GM18498 (cell line): Measurements from ENCODE around the gene ODC1.
"Not testable (repeated sequence)": the region's sequence is repeated elsewhere in the genome, so short reads cannot be mapped to it uniquely, and the experiment has no call there.

Experiments
- ATAC-seq: cut with Tn5 transposase; IDR thresholded peaks from one replicate; pipeline ENCODE4 v1.9.1; 2021; ENCODE audit warnings: mild to moderate bottlenecking, moderate library complexity; ENCODE audit not compliant: unreplicated experiment

ODC1 gene

GRCh38 chr2:10478916-10479315 lies 30.8 kb upstream of the ODC1 start:
- ATAC-seq, result no peak

DNA sequence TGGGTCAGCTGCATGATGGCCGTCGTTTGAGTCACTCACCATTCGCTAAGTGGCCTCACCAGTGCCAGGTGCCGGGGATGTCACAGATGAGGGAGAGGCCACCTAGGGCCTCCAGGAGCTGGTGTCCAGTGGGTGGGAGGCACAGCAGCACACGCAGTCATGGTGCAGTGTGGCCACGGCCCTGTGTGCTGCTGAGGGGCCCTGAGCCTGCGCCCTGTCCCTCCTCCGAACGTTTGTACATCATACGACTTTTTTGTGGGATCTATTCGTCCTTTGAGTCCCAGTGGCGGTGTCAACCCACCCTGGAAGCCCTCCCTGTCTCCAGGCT lies 30.1 kb upstream of the ODC1 start:
- no peak for ATAC-seq

DNA sequence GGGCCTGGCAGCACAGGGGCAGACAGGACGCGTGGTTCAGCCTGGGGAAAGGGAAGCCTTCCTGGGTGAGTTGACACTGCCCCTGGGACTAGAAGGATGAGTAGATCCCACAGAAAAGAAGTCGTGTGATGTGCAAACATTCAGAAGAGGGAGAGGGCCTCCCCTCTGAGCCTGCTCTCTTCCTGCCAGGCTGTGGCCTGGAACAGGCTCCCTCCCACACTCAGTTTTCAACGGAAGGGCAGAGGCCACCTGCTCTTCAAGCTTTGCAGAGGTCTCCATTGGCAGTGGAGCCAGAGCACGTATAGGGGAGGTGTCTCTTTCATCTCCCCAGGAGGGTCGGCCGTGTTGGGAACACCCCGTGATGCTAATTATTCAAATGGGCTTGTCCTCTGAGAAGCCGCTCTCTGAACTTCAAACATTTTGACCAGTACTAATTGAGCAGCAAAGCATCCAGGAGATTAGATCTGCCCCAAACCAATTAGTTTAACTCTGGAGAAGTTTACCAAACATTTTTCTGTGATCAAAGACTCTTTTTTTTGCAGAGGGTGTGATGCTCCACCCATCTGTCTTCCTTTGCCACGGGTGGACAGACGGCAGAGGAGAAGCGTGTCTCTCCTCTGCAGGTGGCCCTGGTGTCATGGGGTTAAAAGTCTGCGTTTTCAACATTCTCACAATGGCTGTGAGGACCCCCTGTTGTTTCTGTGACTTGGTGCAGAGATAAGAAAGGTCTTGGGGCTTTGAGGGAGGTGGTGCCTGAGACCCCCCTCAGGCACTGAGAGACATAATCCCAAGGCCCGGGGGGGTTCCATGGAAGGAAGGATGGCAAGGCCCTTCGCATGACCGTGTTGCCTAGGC lies 29.5 kb upstream of the ODC1 start:
- no peak for ATAC-seq

DNA sequence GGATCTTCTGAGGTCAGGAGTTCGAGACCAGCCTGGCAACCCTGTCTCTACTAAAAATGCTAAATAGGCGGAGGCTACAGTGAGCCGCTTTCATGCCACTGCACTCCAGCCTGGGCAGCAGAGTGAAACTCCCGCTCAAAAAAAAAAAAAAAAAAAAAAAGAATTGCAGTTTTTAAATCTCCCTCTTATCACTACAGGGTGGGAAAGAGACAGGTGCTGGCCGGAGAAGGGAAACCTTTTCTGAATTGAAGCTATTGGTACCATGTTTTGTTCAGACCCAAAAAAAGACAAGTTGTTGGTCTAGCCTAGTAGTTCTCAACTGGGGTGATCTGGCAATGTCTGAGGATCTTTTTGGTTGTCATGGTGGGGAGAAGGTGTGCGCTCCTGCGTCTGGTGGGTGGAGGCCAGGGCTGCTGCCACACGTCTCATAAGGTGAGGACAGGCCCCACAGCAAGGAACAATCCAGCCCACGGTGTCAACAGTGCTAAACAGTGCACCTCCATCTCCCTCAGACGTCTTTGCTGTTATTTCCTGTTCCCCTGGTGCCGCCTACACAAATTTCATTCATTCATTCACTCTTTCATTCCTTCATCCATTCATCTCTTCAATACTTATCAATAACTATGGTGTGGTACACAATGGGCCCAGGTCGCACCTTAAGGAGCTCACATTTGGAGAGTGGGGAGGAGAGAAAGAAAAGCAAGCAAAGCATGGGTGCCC lies 28.8 kb upstream of the ODC1 start:
- ATAC-seq, result no peak

GRCh38 chr2:10475811-10476660 lies 27.9 kb upstream of the ODC1 start:
- no peak for ATAC-seq

DNA sequence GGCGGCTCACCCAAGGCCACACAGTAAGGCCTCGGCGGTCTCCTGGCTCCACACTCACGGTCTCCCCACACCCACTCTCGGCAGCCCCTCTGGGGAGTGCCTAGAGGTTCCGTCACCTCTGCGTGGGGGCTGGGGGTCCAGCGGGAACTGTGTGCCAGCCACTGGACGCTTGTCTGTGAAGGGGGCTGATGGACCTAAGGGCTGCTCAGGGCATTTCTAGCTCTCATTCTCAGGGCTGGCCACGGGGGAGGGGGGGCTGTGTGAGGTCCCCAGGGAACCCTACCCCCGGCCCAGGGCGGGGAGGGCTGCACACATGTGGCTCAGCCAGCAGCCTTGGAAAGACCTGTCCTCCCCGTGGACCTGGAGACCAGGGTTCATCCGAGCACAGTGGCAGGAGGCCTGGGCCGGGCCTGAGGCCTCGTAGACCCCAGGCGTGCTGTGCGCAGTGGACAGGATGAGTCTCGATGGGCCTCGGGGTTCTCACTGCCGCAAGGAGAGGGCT lies 27.1 kb upstream of the ODC1 start:
- ATAC-seq, result no peak

DNA sequence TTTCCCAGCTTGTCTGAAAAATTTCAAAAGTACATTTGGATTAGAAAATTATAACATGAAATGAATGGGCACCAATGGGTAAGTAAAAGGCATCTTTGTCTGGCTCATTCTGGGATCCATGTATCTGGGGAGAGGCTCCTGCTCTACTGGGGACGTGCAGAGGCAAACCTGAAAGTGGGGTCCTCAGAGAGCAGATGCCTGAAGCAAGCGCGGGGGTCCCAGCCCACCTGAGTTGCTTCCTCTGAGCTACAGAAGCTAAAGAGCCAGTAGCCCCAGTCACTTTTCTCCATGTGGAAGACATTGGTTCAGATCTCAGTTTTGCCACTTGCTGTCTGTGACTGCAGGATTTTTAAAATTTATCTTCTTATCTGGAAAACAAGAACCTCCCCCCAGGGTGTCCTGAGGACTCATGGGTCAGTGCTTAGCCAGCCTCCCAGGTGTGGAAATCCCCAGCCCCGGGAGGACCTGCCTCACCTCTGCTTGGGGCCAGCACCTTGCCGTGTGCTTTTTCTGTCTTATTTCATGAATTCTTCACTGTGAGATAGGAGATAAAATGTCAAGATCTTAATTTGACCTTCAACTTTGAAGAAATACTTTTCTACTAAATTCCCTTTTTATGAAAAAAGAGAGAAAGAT lies 25.1 kb upstream of the ODC1 start:
- no peak for ATAC-seq

GRCh38 chr2:10471955-10472354 lies 23.8 kb upstream of the ODC1 start:
- ATAC-seq, result no peak

DNA sequence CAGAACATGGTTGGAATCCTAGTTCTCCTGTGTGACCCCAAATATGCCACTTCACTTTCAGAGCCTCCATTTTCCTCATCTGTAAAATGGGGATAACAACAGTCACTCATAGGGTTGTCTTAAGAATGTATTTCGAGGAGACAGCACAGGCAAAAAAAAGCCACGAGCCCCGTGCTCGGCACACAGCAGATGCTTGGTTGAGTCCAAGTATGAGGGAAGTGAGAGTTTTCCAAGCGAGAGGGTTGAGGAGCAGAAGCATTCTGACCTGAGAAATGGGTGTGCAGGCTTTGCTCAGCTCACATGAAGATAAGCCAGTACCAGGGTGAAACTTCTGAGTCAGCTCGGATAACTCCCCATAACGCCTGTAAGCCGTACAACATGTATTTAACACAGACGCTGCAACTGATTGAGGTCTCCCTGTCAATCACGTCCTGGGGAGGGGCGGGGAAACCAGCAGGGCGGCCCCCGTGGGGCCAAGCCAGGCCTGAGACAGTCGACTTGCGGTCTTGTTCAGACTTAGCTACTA lies 23.0 kb upstream of the ODC1 start:
- ATAC-seq, result no peak

GRCh38 chr2:10469955-10470608 lies 22.0 kb upstream of the ODC1 start:
- ATAC-seq, result no peak

GRCh38 chr2:10469301-10469700 lies 21.2 kb upstream of the ODC1 start:
- no peak for ATAC-seq

DNA sequence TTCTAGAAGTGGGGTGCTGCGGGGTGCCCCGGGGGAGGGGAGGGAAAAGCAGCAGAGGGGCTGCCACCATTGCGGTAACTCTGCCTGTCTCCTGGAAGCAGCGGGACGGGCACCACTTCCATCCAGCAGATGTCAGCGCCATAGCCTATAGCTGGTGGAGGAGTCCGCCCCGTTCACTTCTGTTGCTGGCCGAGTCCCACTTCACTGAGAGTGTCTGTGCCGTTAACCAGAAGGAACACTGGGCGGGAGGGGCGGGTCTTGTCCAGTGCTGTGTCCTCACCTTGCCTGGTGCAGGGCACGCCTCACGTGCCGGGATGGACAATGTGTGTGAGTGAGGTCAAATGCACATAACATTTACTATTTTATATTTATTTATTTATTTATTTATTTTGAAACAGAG lies 19.3 kb upstream of the ODC1 start:
- no peak for ATAC-seq

DNA sequence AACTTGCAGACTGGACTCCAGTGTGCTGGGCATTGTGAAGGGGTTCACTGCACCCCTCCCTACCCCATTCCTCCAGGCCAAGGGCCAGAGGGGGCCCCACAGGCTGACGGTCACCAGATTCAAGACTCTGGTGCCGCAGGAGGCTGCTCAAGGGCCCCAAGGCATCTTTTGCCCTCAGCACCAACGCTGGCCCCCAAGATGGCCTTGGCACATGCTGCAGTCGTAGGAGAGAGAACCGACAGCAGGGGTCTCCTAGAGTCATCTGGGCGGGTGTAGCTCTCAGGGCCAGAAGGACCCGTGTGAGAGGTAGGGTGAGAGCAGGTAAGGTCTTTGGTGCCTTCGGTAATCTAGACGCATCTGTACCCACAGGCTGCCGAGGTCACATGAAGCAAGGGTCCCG lies 18.7 kb upstream of the ODC1 start:
- no peak for ATAC-seq

GRCh38 chr2:10465910-10466309 lies 17.8 kb upstream of the ODC1 start:
- ATAC-seq, result no peak

GRCh38 chr2:10462178-10463083 lies 14.3 kb upstream of the ODC1 start:
- no peak for ATAC-seq

GRCh38 chr2:10460366-10460796 lies 12.3 kb upstream of the ODC1 start:
- no peak for ATAC-seq

GRCh38 chr2:10457846-10458598 lies 9.9 kb upstream of the ODC1 start:
- ATAC-seq, result no peak

GRCh38 chr2:10457195-10457594 lies 9.1 kb upstream of the ODC1 start:
- not testable (repeated sequence) for ATAC-seq
